ENCODE results near the gene SPTBN5. TPM values are rescaled to one million over a fixed set of nuclear protein-coding genes. Genes with fewer than 3 reads are reported as not detected.

Gene SPTBN5
- total and polyA plus RNA-seq, 10 of the 15 experiments (the other 5 are each of a cell fraction or from before 2014, with no cell fraction given) = under 0.01 to 0.18 (median 0.04) TPM; not detected in 4

- Histone ChIP-seq H3K36me3 (ENCODE audit: control insufficient read depth in 2 of 2, insufficient read depth in 2 of 2, low read length in 1 of 2) (no peaks in the 10 kb centered on the region), H3K27me3 (replicated peaks in 1 of 2; ENCODE audit: control insufficient read depth in 2 of 2, insufficient read depth in 2 of 2, low read length in 1 of 2) (peaks cover 0 to 2% of the 10 kb centered on the region in 2 experiments; a peak in 2 of 4 replicates), H3K4me1 (ENCODE audit: control insufficient read depth, insufficient read depth, low read length) (no peaks in the 10 kb centered on the region), H4K20me1 (ENCODE audit: control insufficient read depth, insufficient read depth) (no peaks in the 10 kb centered on the region), H2AFZ (ENCODE audit: control insufficient read depth, low read depth, low read length) (no peak overlapping the region), H3K9me3 (replicated peaks; ENCODE audit: control insufficient read depth, insufficient read depth, low read length) (no peaks in the 10 kb centered on the region), H3K9ac (ENCODE audit: control insufficient read depth, insufficient read depth, low read length) (no peak overlapping the region), H3K27ac (ENCODE audit: control insufficient read depth, insufficient read depth) (no peak overlapping the region), H3K79me2 (ENCODE audit: control insufficient read depth, insufficient read depth, low read length) (no peaks in the 10 kb centered on the region), H3K4me3 (no peak overlapping the region), H3K4me2 (ENCODE audit: control insufficient read depth, insufficient read depth) (no peak overlapping the region)
- WGBS (ENCODE audit: insufficient coverage, insufficient replicate concordance, low lambda C conversion rate, missing lambda C conversion rate) = 46% methylated on average over 48 of the region's 81 CpGs
- intact Hi-C loops (cut with micrococcal nuclease; ENCODE audit: unreplicated experiment) = no loop called here
- in situ Hi-C loops (cut with MboI) = no loop called here
- TF ChIP-seq TCF12 (IDR thresholded peaks at IDR 0.05; ENCODE audit: low read depth, low read length) = no peak
- TF ChIP-seq BHLHE40 (IDR thresholded peaks at IDR 0.05; ENCODE audit: borderline replicate concordance in 1 of 2, low read depth in 2 of 2, low read length in 1 of 2) = 0 out of 4 replicates have a peak, but pooled peaks of 1 of the 2 experiments have one; percentile 11
- BruUV-seq (replicated peaks) = no TSS peak
- ChIA-PET SMC1A (ENCODE audit: uncharacterized antibody, unreplicated experiment) (no interaction called here), CTCF (interaction anchor here (0.7 kb wide), 1 partner anchor 43 kb away, joined by 3 read pairs; the partner anchor contains the start of gene PLA2G4B), RAD21 (ENCODE audit: unreplicated experiment) (interaction anchor here (1.3 kb wide), 1 partner anchor 102 kb away, joined by 3 read pairs; no protein-coding TSS in a partner anchor), POLR2A (no interaction called here)
- no peak; the same call in 2 of the 3 replicates for ATAC-seq
- no peak for FAIRE-seq
- DNase-seq (ENCODE audit: low read depth, low spot score) = no peak
Observed at GRCh38 chr15:41881920-41882688, 11.7 kb downstream of the SPTBN5 start.

DNA sequence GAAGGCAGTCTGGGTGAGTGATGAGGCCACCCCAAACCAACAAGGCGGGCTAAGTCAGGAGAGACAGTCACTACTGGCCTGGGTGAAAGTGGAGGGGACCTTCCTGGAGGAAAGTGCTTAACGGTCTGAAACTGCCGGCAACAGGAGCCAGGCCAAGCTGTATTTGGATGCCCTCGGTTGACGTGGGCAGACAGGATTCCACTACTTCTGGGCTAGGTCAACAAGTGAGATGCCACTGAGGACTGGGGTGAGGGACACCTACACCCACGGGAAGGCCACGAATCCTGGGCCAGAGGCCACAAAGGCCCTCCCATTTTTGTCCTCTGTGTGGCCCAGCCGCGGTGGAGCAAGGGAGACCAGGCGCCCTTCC is 12.3 kb downstream of the SPTBN5 start:
- intact Hi-C loops (cut with micrococcal nuclease; ENCODE audit: unreplicated experiment) (no loop called here), in situ Hi-C loops (cut with MboI) (no loop called here)
- Histone ChIP-seq H3K9me3 (replicated peaks; ENCODE audit: control insufficient read depth, insufficient read depth, low read length) (no peaks in the 10 kb centered on the region), H3K36me3 (ENCODE audit: control insufficient read depth in 2 of 2, insufficient read depth in 2 of 2, low read length in 1 of 2) (no peaks in the 10 kb centered on the region), H3K27ac (ENCODE audit: control insufficient read depth, insufficient read depth) (no peak overlapping the region), H2AFZ (ENCODE audit: control insufficient read depth, low read depth, low read length) (no peak overlapping the region), H3K4me3 (no peak overlapping the region), H3K27me3 (replicated peaks in 1 of 2; ENCODE audit: control insufficient read depth in 2 of 2, insufficient read depth in 2 of 2, low read length in 1 of 2) (peaks cover 0 to 2% of the 10 kb centered on the region in 2 experiments; a peak in 2 of 4 replicates), H4K20me1 (ENCODE audit: control insufficient read depth, insufficient read depth) (no peaks in the 10 kb centered on the region), H3K4me1 (ENCODE audit: control insufficient read depth, insufficient read depth, low read length) (no peaks in the 10 kb centered on the region), H3K79me2 (ENCODE audit: control insufficient read depth, insufficient read depth, low read length) (no peaks in the 10 kb centered on the region), H3K9ac (ENCODE audit: control insufficient read depth, insufficient read depth, low read length) (no peak overlapping the region), H3K4me2 (ENCODE audit: control insufficient read depth, insufficient read depth) (no peak overlapping the region)
- no TSS peak for BruUV-seq (replicated peaks)
- ChIA-PET CTCF (interaction anchor here (0.7 kb wide), 1 partner anchor 43 kb away, joined by 3 read pairs; the partner anchor contains the start of gene PLA2G4B), RAD21 (ENCODE audit: unreplicated experiment) (interaction anchor here (1.3 kb wide), 1 partner anchor 103 kb away, joined by 3 read pairs; no protein-coding TSS in a partner anchor), POLR2A (no interaction called here), SMC1A (ENCODE audit: uncharacterized antibody, unreplicated experiment) (no interaction called here)
- ATAC-seq (no peak), DNase-seq (ENCODE audit: low read depth, low spot score) (no peak), FAIRE-seq (no peak)
- 32% methylated on average over 10 of the region's 10 CpGs for WGBS (ENCODE audit: insufficient coverage, insufficient replicate concordance, low lambda C conversion rate, missing lambda C conversion rate)
- no peak for TF ChIP-seq ZNF217 (IDR thresholded peaks at IDR 0.05)
- TF ChIP-seq USF1 (IDR thresholded peaks at IDR 0.05; ENCODE audit: borderline replicate concordance, extremely low read length, insufficient read depth, low read depth, low read length) = no peak
- TF ChIP-seq PML (IDR thresholded peaks at IDR 0.05; ENCODE audit: low read length) = no peak
- no peak for TF ChIP-seq TBL1XR1 (IDR thresholded peaks at IDR 0.05; ENCODE audit: low read depth, low read length)
- no peak for TF ChIP-seq JUNB (IDR thresholded peaks at IDR 0.05)
- TF ChIP-seq CHD1 (IDR thresholded peaks at IDR 0.05; ENCODE audit: low read depth, low read length) = no peak
- no peak for TF ChIP-seq YY1 (IDR thresholded peaks at IDR 0.05; ENCODE audit: low read depth, low read length)
- TF ChIP-seq SP1 (IDR thresholded peaks at IDR 0.05; ENCODE audit: low read depth, low read length) = no peak
- TF ChIP-seq CEBPZ (IDR thresholded peaks at IDR 0.05; ENCODE audit: low read depth, low read length) = no peak

All from GM12878 (cell line).